Measurements from ENCODE around the gene PDIA5. TPM values are rescaled to one million over a fixed set of nuclear protein-coding genes. Genes with fewer than 3 reads are reported as not detected.

PDIA5 gene
- polyA plus RNA-seq, 1 donor from 2014 or later: 1.4 TPM

DNA sequence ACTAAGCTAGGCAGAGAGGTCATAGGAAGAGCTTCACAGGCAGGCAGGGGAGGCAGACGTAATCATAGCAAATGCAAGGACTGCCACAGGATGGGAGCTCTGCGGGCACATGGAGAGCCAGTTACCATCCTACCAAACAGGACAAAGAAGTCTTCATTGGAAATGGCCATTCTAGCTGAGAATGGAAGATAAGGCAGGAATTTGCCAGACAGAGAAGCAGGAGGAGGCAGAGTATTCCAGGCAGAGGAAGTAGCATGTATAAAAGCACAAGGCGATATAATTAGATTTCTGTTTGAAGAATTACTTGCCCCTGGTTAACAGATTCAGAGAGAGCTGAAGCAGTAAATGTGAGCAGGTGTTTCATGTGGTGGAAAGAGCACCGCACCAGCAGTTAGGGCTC is 35.8 kb upstream of the PDIA5 start:
- H3K27ac ChIP-seq (ENCODE audit: low read length): no peak overlapping the region
- no peak overlapping the region for H2AFZ ChIP-seq (ENCODE audit: low read depth, low read length)
- H3K4me3 ChIP-seq (ENCODE audit: low read length): no peak overlapping the region
- H4K20me1 ChIP-seq (ENCODE audit: insufficient read depth): no peaks in the 10 kb centered on the region
- no peaks in the 10 kb centered on the region for H3F3A ChIP-seq (ENCODE audit: insufficient read depth, low read length, poor library complexity, severe bottlenecking)
- H3K4me2 ChIP-seq (ENCODE audit: low read length): no peak overlapping the region
- no peaks in the 10 kb centered on the region for H3K9me2 ChIP-seq (ENCODE audit: insufficient read depth, low read length)
- no peak overlapping the region for H3K9ac ChIP-seq (ENCODE audit: low read length)
- H3K79me2 ChIP-seq (replicated peaks; ENCODE audit: insufficient read depth, low read length): no peaks in the 10 kb centered on the region
- peaks cover 11% of the 10 kb centered on the region for H3K27me3 ChIP-seq (ENCODE audit: insufficient read depth, low read depth, low read length)
- no peak for TF ChIP-seq EP300 (conservative IDR thresholded peaks at IDR 0.05; ENCODE audit: poor library complexity, severe bottlenecking)
- TF ChIP-seq EZH2 (IDR thresholded peaks at IDR 0.05; ENCODE audit: borderline replicate concordance, insufficient read depth, low read length, poor library complexity, severe bottlenecking): no peak
- no peak for TF ChIP-seq SMC3 (conservative IDR thresholded peaks at IDR 0.05; ENCODE audit: poor library complexity)
- TF ChIP-seq, protein P1, sequence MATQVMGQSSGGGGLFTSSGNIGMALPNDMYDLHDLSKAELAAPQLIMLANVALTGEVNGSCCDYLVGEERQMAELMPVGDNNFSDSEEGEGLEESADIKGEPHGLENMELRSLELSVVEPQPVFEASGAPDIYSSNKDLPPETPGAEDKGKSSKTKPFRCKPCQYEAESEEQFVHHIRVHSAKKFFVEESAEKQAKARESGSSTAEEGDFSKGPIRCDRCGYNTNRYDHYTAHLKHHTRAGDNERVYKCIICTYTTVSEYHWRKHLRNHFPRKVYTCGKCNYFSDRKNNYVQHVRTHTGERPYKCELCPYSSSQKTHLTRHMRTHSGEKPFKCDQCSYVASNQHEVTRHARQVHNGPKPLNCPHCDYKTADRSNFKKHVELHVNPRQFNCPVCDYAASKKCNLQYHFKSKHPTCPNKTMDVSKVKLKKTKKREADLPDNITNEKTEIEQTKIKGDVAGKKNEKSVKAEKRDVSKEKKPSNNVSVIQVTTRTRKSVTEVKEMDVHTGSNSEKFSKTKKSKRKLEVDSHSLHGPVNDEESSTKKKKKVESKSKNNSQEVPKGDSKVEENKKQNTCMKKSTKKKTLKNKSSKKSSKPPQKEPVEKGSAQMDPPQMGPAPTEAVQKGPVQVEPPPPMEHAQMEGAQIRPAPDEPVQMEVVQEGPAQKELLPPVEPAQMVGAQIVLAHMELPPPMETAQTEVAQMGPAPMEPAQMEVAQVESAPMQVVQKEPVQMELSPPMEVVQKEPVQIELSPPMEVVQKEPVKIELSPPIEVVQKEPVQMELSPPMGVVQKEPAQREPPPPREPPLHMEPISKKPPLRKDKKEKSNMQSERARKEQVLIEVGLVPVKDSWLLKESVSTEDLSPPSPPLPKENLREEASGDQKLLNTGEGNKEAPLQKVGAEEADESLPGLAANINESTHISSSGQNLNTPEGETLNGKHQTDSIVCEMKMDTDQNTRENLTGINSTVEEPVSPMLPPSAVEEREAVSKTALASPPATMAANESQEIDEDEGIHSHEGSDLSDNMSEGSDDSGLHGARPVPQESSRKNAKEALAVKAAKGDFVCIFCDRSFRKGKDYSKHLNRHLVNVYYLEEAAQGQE (IDR thresholded peaks at IDR 0.05; ENCODE audit: borderline replicate concordance): no peak
- no peaks in the 10 kb centered on the region for H3K36me3 ChIP-seq (ENCODE audit: insufficient read depth, low read length)
- no peaks in the 10 kb centered on the region for H3K9me3 ChIP-seq (ENCODE audit: low read length)

DNA sequence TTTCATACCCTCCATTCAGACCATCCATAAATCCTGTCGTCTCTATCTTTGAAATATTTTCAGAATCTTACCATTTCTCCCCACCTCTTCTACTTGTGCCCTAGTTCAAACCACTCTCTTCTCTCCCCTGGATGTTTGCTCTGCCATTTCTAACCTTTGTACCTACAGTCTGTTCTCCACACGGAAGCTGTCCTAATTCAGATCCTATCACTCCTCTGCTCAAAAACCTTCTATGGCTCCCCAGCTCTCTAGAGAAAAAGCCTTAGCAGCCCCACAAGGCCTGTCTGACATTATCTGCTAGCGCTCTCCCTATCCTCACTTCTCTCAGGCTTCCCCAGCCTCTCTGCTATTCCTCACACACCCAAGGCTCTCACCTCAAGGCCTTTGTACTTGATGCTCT is 34.8 kb upstream of the PDIA5 start:
- H3K27me3 ChIP-seq (ENCODE audit: insufficient read depth, low read depth, low read length): peaks cover 2% of the 10 kb centered on the region
- no peak overlapping the region for H2AFZ ChIP-seq (ENCODE audit: low read depth, low read length)
- no peak for TF ChIP-seq SMC3 (conservative IDR thresholded peaks at IDR 0.05; ENCODE audit: poor library complexity)
- TF ChIP-seq, protein P2, sequence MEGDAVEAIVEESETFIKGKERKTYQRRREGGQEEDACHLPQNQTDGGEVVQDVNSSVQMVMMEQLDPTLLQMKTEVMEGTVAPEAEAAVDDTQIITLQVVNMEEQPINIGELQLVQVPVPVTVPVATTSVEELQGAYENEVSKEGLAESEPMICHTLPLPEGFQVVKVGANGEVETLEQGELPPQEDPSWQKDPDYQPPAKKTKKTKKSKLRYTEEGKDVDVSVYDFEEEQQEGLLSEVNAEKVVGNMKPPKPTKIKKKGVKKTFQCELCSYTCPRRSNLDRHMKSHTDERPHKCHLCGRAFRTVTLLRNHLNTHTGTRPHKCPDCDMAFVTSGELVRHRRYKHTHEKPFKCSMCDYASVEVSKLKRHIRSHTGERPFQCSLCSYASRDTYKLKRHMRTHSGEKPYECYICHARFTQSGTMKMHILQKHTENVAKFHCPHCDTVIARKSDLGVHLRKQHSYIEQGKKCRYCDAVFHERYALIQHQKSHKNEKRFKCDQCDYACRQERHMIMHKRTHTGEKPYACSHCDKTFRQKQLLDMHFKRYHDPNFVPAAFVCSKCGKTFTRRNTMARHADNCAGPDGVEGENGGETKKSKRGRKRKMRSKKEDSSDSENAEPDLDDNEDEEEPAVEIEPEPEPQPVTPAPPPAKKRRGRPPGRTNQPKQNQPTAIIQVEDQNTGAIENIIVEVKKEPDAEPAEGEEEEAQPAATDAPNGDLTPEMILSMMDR (IDR thresholded peaks at IDR 0.05; ENCODE audit: poor library complexity, severe bottlenecking): no peak
- TF ChIP-seq TAF1 (IDR thresholded peaks at IDR 0.05; ENCODE audit: low read depth): no peak
- TF ChIP-seq MXI1 (conservative IDR thresholded peaks at IDR 0.05; ENCODE audit: poor library complexity, severe bottlenecking): no peak
- TF ChIP-seq EZH2 (IDR thresholded peaks at IDR 0.05; ENCODE audit: borderline replicate concordance, insufficient read depth, low read length, poor library complexity, severe bottlenecking): no peak
- no peak for TF ChIP-seq POLR2AphosphoS5 (IDR thresholded peaks at IDR 0.05)
- no peak for TF ChIP-seq RAD21 (conservative IDR thresholded peaks at IDR 0.05)
- TF ChIP-seq, protein P1 (IDR thresholded peaks at IDR 0.05; ENCODE audit: borderline replicate concordance): no peak
- no peak overlapping the region for H3K4me2 ChIP-seq (ENCODE audit: low read length)
- H3K27ac ChIP-seq (ENCODE audit: low read length): no peak overlapping the region
- no peaks in the 10 kb centered on the region for H4K20me1 ChIP-seq (ENCODE audit: insufficient read depth)
- H3K36me3 ChIP-seq (ENCODE audit: insufficient read depth, low read length): no peaks in the 10 kb centered on the region
- H3K9me3 ChIP-seq (ENCODE audit: low read length): no peaks in the 10 kb centered on the region
- no peak overlapping the region for H3K9ac ChIP-seq (ENCODE audit: low read length)
- no peaks in the 10 kb centered on the region for H3K9me2 ChIP-seq (ENCODE audit: insufficient read depth, low read length)
- H3K4me3 ChIP-seq (ENCODE audit: low read length): no peak overlapping the region
- no peaks in the 10 kb centered on the region for H3F3A ChIP-seq (ENCODE audit: insufficient read depth, low read length, poor library complexity, severe bottlenecking)
- no peaks in the 10 kb centered on the region for H3K79me2 ChIP-seq (replicated peaks; ENCODE audit: insufficient read depth, low read length)
